Activated CD8-positive, alpha-beta memory T cell treated with anti-CD3 and anti-CD28 coated beads for 1 hour (primary cell): ENCODE results near the gene MAPK10.

Source experiments
- DNase-seq, 2 donors: peaks; one replicate each; pipeline ENCODE4 v3.0.0-alpha.2; 2020; ENCODE audit warnings: low read depth in 1 of 2; ENCODE audit errors: extremely low read depth in 1 of 2

Gene MAPK10

GRCh38 chr4:86279293-86279960 is 80.4 kb downstream of the MAPK10 start:
- DNase-seq = no peak

- no peak for DNase-seq
Measured at GRCh38 chr4:86278126-86278525, 81.7 kb downstream of the MAPK10 start.

DNA sequence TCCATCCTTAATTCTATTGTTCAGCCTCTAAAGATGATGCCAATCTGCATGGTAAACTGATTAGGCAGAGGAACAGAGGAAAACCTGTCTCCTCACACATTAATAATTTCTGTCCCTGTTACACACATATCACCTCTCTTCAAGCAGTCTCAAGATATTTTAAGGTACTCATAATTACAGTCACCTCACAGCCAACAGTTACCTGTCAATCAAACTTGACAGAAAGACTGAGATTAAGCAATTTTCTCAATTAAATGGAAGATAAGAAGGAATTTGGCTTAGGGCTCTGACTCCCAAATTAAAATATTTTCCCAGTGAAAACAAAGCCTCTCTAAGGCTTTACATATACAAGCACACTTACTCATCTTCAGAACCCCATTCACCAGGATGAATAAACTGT is 85.2 kb downstream of the MAPK10 start:
- DNase-seq = no peak

DNA sequence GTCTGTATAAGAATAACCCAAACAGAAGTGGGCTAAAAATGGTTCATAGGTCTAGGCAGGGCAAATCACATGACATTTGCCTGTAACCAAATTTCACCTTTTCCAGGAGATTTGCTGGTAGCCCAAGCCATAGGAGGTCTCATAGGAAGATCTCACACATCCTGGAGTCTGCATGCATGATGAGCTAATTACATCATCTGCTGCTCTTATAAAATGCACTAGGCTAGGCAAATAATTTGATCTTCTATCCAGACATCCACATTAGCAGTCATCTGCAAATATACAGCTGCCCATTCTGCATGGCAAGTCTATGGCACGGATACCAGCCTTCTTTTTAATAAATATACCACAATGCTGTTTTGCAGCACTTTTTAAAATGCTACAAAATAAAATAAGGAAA is 87.2 kb downstream of the MAPK10 start:
- no peak for DNase-seq

- no peak for DNase-seq
Measured at GRCh38 chr4:86271057-86271456, 88.8 kb downstream of the MAPK10 start.

DNA sequence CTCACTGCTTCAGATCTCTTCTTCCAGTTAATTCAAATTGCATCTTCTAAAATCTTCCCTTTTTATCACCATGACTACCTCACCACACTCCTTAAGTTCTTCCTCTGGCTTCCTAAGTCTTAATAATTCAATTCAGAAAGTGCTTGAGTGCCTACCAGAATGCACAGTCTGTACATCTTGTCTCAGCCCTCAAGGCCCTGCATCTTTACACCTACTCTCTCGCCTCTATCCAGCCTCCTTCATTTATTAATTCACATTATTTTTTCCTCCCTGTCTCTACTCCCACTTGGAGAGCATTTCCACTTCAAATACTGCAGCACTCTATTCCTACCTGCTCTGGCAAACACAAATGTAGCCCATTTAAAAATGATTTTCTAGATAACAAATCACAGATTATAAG is 90.5 kb downstream of the MAPK10 start:
- no peak for DNase-seq

- no peak for DNase-seq
Measured at GRCh38 chr4:86264241-86264640, 95.6 kb downstream of the MAPK10 start.

DNA sequence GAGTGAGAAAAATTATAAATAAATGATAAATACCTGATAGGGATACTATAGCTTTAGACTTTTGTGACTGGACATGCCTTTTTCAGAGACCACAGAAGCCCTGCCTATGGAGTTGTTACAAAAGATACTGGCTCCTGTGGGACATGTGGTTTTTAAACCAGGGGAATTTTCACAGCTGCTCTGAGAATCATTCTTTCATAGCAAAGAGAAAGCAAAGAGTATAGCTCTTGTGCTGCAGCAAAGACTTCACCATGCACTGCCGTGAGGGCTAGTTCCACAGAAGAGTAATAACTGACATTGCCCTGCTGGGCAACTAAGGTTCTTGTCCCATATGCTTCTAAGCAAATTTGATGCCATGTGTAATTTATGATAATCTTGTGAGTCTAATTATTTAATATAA is 98.2 kb downstream of the MAPK10 start:
- no peak for DNase-seq

GRCh38 chr4:86256086-86256485 is 103.8 kb downstream of the MAPK10 start:
- no peak for DNase-seq

GRCh38 chr4:86250619-86251018 is 109.2 kb downstream of the MAPK10 start:
- DNase-seq = no peak

GRCh38 chr4:86250006-86250405 is 109.8 kb downstream of the MAPK10 start:
- DNase-seq = no peak

GRCh38 chr4:86249074-86249473 is 110.8 kb downstream of the MAPK10 start:
- DNase-seq = no peak

- DNase-seq = no peak
Measured at GRCh38 chr4:86247906-86248305, 111.9 kb downstream of the MAPK10 start.

- no peak for DNase-seq
Measured at GRCh38 chr4:86247320-86247719, 112.5 kb downstream of the MAPK10 start.

DNA sequence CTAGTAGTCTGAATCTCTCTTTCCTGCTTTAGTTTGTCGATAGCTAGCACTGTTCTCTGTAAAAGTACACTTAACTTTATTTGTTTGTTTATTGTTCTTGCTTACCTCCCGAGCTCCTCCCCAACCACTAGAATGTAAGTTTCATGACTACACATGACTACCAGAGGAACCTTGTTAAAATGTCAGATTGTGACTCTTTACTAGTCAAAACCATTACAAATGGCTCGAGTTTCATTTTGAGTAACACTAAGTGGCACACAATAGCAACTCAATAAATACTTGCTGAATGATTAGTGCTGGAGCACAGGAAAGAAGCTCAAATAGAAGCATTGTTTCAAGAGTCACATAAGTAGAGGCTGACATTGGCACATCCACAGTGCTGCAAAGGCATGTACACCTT is 116.1 kb downstream of the MAPK10 start:
- DNase-seq = no peak

DNA sequence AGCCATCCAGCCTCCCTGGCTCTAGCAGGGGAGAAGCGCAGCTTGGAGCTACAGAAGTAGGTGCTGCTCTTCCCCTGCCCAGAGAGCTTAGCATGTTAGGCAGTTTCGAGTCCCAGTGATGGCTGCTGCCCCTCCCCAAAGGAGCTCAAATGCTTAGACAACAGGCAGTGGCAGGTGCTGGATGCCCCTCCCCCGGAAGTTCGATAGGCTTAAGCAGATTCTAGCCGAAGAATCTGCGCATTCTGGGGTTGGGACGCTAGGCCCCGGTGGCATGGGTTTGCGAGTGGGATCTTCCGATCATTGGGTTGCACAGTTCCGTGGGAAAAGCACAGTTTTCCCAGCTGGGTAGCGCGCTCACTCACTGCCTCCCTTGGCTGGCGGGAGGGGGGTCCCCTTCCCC is 117.2 kb downstream of the MAPK10 start:
- no peak for DNase-seq

DNA sequence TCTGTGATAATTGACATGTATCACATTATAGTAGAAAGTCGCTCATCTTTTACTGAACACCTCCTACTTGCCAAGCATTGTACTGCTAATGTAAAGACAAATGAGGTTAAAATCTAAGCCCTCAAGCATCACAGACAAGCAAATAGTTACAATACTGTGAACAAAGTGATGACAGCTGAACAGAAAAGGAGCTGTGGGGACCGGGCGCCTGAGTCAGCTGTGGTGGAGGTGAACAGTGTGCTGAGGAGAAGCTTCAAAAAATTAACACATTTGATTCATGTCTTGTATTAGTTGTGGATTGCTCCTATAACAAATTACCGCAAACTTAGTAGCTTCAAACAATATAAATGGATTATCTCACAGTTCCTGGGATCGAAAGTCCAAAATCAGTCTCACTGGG is 124.3 kb downstream of the MAPK10 start:
- DNase-seq = no peak

DNA sequence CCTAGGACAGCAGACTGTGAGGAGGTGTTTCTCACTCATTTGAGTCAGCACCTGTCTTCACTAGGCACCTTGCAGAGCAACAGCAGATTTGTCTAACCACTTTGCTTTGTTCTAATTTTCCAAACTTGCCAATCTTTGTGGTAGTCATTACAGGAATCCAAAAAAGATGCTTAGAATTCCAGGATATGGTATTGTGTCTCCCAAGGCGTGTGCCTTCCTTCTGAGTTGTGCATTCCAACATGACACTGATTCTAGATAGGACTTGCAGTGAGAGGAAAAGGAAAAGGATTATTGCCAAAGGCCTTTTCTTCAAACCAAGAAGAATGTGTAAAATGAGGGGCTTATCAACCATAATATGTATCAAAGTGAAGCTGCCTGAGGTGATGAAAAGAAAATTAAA is 126.2 kb downstream of the MAPK10 start:
- no peak for DNase-seq

GRCh38 chr4:86233090-86233489 is 126.8 kb downstream of the MAPK10 start:
- DNase-seq = no peak

- no peak for DNase-seq
Measured at GRCh38 chr4:86223472-86223871, 136.4 kb downstream of the MAPK10 start.

GRCh38 chr4:86221002-86221401 is 138.9 kb downstream of the MAPK10 start:
- no peak for DNase-seq

GRCh38 chr4:86220121-86220520 is 139.7 kb downstream of the MAPK10 start:
- DNase-seq = no peak

- DNase-seq = no peak
Measured at GRCh38 chr4:86218746-86219473, 140.9 kb downstream of the MAPK10 start.
